GM04503 (cell line): ENCODE measurements around the gene COL6A3.

Experiments
- DNase-seq: peaks from one replicate; pipeline ENCODE4 v3.0.0-alpha.2; 2012; ENCODE audit warnings: low read depth

The COL6A3 gene

DNA sequence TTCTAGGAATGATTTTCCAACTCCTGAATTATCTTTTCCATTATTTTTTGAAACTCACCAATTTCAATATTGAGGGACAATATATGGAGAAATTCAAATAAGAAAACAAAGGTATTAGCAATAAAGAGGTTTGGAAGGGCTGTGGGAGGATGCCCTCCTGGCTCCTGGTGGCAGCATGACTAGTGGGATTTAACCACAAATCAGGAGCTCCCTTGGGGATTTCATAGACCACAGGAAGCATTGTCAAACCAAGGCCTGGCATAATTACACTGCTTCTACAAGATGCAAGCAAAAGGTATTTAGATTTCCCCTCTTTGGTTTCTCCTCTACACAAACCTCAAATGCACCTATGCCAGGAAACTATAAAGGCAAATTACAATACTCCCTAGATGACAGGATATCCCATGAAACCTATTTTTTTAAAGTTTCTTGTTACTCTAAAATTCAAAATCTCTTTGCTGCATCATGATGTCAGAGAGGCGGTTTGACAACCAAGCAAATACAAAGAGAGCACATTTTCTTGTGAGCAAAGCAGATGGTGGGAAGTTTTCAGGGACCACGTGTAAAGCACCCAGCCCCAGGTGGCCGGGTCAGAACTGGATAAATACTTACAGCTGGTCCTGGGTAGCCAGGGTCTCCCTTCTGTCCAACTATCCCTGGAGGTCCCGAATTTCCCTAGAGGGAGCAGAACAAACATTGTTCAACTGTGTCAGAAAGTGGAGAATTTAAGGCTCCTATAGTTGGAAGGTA lies 67.9 kb downstream of the COL6A3 start:
- DNase-seq, result no peak

DNA sequence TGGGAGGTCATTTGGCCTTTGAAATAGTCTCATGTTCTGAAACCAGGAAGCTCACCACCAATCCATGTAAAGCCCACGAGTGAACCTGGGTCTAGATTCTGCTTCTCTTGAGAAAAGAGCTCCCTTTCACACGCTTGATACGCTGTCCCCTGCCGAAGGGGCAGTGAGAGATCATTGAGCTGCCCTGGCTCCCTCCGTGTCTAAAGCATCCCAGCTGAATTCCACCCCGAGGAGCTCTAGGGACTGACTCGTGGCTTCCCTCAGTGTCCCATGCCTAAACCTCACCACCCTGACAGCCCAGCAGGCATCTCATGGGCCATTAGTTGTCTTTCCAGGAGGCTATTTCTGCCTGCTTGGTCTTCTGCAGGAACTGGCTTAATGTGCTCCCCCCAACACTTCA lies 68.6 kb downstream of the COL6A3 start:
- no peak for DNase-seq

DNA sequence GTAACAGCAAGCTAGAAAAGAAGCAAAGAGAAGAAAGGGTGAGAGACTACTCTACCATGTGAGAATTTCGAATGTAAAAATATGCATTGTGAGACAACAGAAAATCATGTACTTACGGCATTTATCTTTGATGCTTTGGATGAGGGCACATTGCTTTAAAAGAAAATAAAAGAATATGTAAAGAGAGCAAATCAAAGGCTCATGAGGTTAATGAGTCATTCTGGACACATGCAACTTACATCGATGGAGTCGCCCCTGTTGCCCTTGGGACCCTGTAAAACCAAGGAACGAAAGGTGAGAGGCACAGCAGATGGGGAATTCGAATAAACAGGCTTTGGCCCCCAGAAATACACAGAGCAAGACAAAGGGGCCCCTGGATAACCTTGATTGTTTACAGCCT lies 69.0 kb downstream of the COL6A3 start:
- DNase-seq, result no peak

DNA sequence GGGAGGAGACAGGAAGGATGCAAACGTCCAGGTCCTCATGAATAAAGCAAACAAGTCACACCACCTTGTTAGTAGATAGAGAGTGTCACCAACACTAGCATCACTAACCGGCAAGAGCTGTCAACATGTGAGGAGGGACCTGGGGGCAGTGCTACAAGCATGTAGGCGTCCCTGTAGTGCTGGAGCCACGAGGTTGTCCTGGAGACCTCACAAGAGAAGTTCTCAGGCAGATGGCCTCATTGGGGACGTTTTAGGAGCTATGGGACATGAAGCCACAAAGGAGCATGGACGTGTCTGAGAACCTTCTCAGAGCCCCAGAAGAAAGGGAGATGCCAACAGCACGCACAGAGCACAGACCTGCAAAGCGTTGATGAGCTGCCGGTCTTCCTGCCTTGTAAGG lies 70.0 kb downstream of the COL6A3 start:
- DNase-seq, result no peak

DNA sequence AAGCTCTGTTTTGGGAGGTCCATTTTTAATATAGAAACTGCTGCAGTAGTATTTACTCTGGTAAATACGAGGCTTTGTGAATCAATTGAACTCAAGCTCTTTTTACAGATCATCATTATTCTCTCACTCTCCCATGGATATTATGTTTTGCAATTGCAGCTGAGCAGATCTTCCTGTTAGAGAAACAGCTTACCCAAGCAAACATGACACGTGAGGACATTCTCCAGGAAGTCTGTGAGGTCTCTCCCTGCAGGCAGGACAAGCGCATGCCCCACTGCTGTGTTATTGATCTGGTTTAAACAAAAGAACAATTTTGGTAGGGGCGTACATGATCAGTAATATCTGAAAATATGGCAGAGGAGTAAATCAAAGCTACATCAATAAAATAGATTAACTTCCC lies 72.1 kb downstream of the COL6A3 start:
- DNase-seq, result no peak

DNA sequence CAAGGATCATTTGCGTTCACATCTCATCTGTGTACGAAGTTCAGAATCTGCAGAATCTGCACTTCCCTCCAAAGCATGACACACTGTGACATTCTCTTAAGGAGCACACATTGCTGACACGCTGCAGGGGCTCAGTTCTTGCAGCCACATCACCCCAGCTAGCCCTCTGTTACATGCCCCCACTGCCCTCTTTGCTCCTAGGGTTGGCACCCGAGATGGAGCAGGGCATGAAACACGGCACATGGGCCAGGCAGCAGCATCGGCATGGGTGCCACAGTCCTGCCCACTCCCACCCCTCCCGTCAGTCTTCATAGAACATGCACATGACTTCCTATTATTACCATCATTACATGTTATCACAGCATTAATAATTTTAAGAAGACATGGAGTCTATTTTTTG lies 76.4 kb downstream of the COL6A3 start:
- DNase-seq, result no peak

DNA sequence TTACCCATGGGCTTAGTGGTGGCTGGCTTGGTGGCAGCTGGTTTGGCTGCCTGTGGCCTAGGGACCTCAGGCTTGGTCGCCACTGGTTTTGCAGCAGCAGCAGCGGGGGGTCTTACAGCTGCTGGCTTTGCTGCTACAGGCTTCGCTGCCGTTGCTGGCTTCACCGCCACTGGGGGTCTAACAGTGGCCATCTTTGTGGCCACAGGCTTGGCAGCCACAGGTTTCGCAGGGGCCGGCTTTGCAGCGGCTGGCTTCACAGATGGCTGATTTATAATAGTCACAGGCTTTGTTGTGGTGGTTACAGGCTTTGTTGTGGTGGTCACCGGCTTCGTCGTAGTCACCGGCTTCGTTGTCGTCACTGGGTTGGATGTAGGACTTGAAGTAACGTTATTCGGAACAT lies 77.8 kb downstream of the COL6A3 start:
- no peak for DNase-seq

DNA sequence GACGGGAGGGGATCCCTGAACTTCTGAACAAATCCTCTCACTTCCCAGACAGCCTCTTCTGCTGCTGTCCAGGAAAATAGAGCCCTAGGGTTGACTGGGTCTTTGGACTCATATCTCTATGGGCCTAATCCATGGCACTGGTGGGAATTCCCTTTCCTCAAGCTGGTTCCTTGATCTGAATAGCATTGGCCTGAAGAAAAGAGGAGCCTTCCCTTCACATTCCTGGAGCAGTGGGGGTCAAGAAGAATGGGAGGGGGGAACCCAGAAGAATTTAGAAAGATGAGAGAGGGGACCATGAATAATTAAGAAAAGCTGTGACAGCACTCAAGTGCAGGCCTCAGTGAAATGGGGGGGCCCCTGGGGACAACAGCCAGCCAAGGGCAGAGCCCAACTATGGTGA lies 80.2 kb downstream of the COL6A3 start:
- DNase-seq, result no peak

DNA sequence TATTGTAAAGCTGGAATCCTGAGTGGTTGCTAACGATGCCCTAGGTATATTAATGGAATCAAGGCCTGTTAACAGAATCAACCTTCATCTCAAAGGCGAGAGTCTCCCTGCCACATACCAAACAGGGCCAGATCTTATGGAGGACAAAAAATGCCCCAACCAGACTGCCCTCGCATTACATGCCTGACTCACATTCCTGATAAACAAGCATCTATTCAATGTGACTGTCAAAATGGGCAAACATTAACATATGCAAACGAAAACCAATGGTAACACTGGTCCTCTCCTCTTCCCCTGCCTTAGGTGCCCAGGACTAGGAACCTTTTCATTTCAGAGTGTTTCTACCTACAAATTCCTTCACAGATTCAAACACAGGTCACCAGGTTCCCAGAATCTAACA lies 83.4 kb downstream of the COL6A3 start:
- no peak for DNase-seq

DNA sequence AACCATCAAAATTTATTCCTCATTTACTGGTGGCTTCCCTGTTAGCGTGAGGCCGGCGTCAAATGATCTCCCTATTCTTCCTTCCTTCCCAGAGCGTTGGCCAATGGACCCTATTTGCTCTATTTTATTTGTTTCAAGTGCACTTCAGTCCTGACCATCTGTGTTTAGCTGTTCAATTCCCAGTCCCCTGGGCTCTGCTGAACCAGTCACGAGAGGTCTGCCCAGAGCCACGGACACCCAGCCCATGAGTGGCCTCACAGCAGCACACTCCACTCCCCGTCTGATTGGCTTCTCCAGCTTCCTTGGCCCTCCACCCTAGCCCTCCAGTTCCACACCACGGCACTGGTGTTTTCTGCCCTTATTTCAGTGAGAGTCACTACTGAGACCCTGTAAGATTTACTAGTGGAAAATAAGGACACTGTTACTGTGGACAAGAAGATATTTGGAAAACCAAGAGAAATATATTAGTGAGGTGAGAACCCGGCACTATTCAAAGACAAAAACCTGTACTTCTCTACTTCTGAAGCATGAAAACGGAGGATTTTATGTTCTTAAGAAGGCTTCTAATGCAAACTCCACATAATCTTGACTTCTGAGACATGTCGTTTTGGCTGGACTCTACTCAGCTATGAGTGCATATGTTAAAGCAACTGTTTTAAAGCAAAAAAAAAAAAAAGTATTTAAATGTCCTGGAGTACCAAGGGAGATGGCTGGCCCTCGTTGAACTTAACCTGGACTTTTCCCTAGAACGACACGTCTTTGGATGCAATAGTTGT lies 86.6 kb downstream of the COL6A3 start:
- DNase-seq, result no peak

DNA sequence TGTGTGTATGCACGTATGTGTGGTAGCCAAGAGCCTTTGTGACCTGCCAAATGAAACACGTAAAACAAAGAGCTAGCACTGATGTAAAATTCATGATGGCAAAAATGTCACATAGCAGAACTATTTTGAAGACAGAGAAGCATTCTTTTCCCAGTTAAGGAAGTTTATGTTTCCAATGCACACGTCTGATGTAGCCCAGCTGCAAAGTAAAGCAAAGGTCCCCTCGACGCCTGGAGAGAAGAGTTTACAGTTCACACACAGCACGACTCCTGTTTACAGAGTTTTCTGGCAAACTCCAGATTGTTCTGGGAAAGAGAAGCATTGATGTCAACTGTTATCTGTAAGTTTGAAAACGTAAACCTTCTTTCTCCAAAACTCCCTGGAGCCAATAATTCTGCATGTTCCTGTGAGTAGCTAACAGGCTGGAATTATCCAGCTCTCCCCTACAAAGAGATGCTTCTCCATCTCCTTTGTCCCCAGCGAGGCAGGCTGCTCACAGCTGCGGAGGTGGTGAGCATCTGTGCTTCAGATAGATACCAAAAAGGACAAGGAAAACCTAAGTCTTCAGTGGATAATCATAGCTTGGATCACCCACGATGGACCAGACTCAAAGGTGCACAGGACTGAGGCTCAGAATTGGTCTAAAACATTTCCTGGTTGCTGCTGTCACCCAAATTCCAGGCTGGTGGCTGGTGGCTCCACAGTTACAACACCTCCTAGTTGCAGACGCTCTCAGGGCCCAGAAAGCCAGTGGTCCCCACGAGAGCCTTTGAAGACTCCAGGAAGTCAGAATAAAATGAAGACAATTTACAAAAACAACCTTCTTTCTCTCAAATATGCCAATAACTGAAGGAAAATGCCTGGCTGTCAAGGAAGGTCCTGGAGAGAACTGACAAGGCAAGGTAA lies 87.4 kb downstream of the COL6A3 start:
- DNase-seq, result no peak

DNA sequence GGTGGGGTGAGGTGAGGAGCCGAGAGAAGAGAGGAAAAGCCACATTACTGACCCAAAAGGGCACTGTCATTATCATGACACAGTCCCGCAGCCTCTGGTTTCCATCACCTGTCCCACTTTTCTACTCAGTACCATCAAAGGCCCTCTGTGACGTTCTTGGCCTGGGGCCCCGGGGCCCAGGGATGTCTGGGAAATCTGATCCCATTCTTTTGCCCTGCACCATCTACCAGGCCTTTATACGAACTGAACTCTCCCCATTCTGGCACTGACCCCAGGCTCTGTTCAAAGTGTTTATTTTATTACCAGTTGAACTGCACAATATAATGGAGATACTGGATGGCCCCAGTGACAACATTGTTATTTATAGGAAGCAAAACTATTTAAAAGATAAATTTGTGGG lies 89.1 kb downstream of the COL6A3 start:
- no peak for DNase-seq

DNA sequence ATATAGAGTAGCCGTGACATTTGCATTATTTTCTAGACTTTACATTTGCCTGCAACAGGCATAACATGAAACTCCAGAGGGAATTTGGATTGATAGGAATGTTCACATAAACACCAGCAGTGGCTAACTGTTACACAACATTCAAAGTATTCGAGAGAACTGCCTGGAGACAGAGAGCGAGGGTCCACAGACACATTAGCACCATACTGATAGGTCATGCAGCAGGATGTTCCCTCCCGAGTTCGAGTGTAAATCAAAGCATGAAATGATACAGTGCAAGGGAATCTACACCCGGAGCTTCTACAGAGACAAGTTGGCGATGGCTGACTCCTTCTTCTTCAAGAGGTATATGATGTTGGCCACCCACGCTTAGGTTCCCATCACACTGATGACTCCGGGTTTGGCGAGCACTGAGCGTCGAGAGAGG lies 89.5 kb downstream of the COL6A3 start:
- DNase-seq, result no peak

DNA sequence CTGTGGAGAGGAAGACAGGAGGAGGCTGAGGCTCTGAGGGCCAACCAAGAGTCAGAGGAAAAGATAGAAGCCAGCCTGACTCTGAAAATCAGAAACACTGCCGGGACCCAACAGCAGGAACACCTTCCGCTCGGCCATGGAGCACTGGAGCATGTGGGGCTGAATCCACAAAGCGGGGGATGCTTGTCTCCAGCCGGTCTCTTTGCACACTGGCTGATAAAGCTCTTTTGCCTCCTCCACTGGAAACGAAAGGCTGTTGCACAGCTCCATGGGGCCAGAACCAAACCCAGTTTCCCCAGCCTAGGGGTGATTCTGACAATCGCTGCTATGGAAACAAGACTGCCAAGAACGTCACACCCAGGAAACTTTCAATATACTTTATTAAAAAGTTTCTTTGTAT lies 90.3 kb downstream of the COL6A3 start:
- no peak for DNase-seq

DNA sequence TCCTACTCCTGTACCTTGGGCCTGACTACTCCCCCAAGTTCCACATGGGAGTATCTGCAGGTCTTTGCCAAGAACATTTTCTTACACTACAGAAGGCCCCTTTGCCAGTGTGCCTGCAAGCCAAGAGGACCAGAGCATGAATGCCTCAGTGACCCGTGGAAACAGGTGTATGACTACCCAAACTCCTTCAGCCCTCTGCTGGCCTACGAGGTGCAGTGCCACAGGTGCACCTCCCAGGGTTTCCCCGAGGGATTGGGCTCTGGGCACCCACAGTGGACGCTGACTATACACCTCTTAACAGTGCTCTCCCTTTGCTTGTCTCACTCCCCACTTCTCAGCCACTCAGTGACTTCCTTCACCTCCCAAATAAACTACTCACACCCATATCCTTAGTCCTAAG lies 91.4 kb downstream of the COL6A3 start:
- DNase-seq, result no peak

DNA sequence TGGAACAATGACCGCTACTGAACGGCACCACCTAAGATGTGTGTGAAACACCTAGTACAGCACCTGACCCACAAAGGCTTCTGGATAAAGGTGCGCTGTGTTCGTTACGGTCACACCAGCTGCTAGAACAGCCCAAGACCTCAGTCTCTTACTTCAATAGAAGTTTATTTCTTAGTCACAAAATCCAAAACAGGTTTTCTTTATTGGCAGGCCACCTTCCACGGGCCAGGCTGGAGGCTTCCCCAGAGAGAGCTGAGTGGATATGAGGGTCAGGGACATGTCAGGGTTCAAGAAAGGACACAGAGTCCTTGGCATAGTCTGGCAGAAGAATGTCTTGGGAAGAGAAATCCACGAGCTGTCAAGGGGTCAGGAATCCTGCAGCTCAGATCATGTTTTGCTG lies 92.2 kb downstream of the COL6A3 start:
- no peak for DNase-seq

DNA sequence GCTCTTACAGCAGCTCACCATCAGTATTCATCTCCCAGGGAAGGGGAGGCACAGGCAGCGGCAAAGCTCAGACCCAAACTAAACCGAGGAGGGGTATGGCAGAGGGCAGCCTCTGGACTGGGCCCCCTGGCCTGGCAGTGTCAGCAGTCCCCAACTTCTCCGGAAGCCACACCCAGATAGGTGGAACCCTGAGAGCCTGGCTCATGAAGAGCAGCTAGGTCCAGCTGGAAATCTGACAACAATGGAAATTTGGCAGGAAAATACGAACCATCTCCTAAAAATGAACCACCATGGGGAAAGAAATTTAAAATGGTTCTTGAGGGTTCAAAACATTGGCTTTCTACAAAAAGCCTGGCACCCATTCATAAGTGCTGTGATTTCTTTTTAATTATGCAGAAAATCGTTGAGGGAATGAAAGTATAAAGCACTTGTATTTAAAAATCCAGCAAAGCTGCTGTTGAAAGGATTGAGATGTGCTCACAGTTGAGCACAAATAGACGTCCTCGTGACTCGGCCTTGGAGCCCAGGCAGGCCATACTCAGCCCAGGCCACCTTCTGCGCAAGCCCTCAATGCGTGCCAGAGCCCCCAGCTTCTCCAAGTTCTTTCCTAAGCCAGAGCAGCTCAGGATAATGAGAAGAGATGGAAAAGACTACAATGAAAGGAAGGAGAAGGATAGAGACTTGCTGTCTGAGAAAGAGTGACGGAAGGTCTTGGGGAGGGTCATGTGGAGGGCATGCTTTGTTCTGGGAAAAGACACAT lies 93.0 kb downstream of the COL6A3 start:
- no peak for DNase-seq

DNA sequence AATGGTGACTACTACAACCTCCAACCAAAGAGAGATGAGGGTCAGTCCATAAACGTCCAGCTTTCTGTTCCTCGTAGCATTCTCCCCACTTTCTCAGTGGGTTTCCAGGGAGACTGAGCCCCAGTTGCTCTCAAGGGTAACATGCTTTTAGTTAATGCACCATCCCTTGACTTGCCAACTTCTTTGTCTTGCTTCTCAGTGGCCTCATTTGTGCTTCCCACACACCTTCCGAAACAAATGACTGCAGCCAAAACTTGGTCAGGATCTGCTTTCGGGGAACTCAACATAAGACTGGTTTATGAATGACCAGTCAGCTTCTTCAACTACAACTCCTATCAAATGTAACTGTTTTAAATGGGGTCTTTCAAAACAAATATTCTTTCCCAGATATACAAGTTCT lies 94.1 kb downstream of the COL6A3 start:
- DNase-seq, result no peak

DNA sequence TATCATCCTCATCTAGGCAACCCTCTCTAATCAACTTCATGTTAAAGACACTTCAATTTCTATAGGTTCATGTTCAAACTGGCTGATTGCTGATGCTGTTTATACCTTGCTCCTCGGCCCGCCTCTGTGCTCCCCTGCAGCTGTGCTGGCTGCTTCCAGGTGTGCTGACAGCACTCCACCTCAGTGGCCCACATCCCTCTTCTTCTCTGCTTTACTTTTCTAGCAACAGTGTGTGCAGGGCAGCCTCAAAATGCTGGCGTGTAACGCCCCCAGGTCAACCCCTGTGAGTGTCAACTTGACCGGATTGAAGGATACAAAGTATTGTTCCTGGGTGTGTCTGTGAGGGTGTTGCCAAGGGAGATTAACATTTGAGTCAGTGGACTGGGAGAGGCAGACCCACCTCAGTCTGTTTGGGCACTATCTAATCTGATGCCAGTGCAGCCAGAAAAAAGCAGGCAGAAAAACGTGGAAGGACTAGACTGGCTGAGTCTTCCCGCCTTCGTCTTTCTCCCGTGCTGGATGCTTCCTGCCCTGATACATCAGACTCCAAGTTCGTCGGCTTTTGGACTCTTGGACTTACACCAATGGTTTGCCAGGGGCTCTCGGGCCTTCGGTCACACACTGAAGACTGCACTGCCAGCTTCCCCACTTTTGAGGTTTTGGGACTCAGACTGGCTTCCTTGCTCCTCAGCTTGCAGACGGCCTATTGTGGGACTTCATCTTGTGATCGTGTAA lies 94.7 kb downstream of the COL6A3 start:
- DNase-seq, result no peak

DNA sequence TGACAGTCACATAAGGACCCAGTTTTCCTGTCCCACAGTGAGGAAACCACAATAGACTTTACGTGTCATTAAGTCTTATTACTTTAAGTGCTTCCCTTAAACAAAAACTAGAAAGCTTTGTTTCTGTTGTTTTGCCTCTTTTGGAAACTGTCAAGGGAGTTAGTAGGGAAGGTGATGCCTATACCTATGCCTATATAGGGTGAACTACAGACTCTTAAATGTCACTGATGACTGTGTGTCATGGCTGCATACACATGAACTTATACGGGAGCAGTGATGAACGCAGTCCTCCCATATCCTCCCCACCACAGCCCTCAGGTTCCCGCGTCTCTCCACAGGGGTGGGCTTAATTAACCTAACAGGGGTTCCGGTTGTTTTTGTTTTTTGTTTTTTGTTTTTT lies 97.6 kb downstream of the COL6A3 start:
- DNase-seq, result no peak

DNA sequence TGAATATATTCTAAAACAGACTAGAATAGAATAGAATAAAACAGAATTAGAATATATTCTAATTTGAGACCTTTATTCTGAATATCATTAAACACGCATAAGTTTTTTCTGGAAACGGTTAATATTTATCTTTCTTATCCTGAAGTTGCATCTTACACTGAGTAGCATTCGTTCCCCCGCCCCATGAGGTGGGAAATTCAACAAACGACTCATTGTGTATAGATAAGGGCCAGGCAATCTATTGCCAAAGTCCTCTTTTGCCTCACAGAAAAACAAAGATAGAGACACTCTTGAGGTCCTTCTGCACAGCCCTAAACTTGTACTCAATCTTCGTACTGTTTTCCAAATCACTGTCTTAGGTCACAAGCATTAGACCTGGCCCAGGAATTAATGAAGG lies 98.1 kb downstream of the COL6A3 start:
- no peak for DNase-seq
